Keratinocyte (primary cell): ENCODE results near the gene PRPF4. TPM values are rescaled to one million over a fixed set of nuclear protein-coding genes. Genes with fewer than 3 reads are reported as not detected.

Experiments used
- DNase-seq: peaks from one replicate; pipeline ENCODE4 v3.0.0-alpha.2; 2011; ENCODE audit warnings: low read depth, missing footprints, low spot score
- FAIRE-seq: peaks from 2 replicates; lab custom pipeline; 2011; peaks lifted over from hg19 to GRCh38; lab: Jason Lieb, UNC
- H2AFZ ChIP-seq: 2 replicates; pipeline ENCODE4 v1.6.0; 2012; ENCODE audit warnings: low read length, control low read depth, inconsistent platforms; ENCODE audit not compliant: control insufficient read depth
- H3K27ac ChIP-seq: 2 replicates; pipeline ENCODE4 v1.5.1; 2011; ENCODE audit warnings: low read length; ENCODE audit not compliant: control insufficient read depth, insufficient read depth
- H3K27me3 ChIP-seq: 3 replicates; pipeline ENCODE4 v1.6.0; 2011; ENCODE audit warnings: low read length; ENCODE audit not compliant: control insufficient read depth, insufficient read depth; ENCODE audit errors: extremely low read depth
- H3K36me3 ChIP-seq, 2 experiments: 2 replicates in 1 of 2; 3 replicates in 1 of 2; pipeline ENCODE4 v1.5.1; 2011; ENCODE audit warnings: low read length in 2 of 2, mild to moderate bottlenecking in 1 of 2; ENCODE audit not compliant: control insufficient read depth in 2 of 2, insufficient read depth in 2 of 2; ENCODE audit errors: extremely low read depth in 1 of 2
- H3K4me1 ChIP-seq: 3 replicates; pipeline ENCODE4 v1.5.1; 2011; ENCODE audit warnings: low read length; ENCODE audit not compliant: control insufficient read depth, insufficient read depth; ENCODE audit errors: extremely low read depth
- H3K4me2 ChIP-seq: 3 replicates; pipeline ENCODE4 v1.6.0; 2011; ENCODE audit warnings: low read depth, low read length; ENCODE audit not compliant: control insufficient read depth, insufficient read depth; ENCODE audit errors: extremely low read depth
- H3K4me3 ChIP-seq, 3 experiments: fragments of 200-600 bp in 1 of 3; sonication (generic) in 1 of 3; 2 replicates in 2 of 3; 3 replicates in 1 of 3; pipeline ENCODE4 v1.5.1; 2011 to 2016; ENCODE audit warnings: low read length in 3 of 3, mild to moderate bottlenecking in 3 of 3, control low read depth in 2 of 3, inconsistent platforms in 1 of 3, low read depth in 1 of 3, mixed read lengths in 1 of 3, mixed run types in 1 of 3, moderate library complexity in 1 of 3; ENCODE audit not compliant: control insufficient read depth in 2 of 3, insufficient read depth in 2 of 3; ENCODE audit errors: extremely low read depth in 1 of 3
- H3K79me2 ChIP-seq: 2 replicates; pipeline ENCODE4 v1.6.0; 2012; ENCODE audit warnings: low read length; ENCODE audit not compliant: control insufficient read depth, insufficient read depth
- H3K9ac ChIP-seq: 3 replicates; pipeline ENCODE4 v1.6.0; 2011; ENCODE audit warnings: low read length; ENCODE audit not compliant: control insufficient read depth, insufficient read depth; ENCODE audit errors: extremely low read depth
- H3K9me1 ChIP-seq: 3 replicates; pipeline ENCODE4 v1.6.0; 2011; ENCODE audit warnings: low read length; ENCODE audit not compliant: control insufficient read depth, insufficient read depth; ENCODE audit errors: extremely low read depth
- H3K9me3 ChIP-seq: 2 replicates; pipeline ENCODE4 v1.5.1; 2012; ENCODE audit warnings: low read depth, low read length; ENCODE audit not compliant: control insufficient read depth
- H4K20me1 ChIP-seq: 3 replicates; pipeline ENCODE4 v1.6.0; 2011; ENCODE audit warnings: low read length; ENCODE audit not compliant: control insufficient read depth, insufficient read depth; ENCODE audit errors: extremely low read depth
- EZH2 ChIP-seq: IDR thresholded peaks from one replicate; pipeline ENCODE4 v1.6.1; 2012; ENCODE audit warnings: inconsistent platforms, mild to moderate bottlenecking, low read length, moderate library complexity
- dilution Hi-C: fragments of 300-500 bp; cut with MboI; formaldehyde crosslinking; loops from one replicate; pipeline ENCODE4 v1.7.0; 2020; ENCODE audit warnings: low sequenced_read_pairs; ENCODE audit not compliant: extremely low pct_ligation_motif_present
- polyA plus RNA-seq, 5 experiments: library from polyadenylated mRNA; depleted of rRNA in 3 of 5; stranded (reverse) in 3 of 5; stranded (forward) in 1 of 5; unstranded in 1 of 5; fragments of >200 nt; gene quantifications; 1 replicate in 1 of 5; 2 replicates in 3 of 5; 3 replicates in 1 of 5; pipeline versions ENCODE4 v1.2.1 to v1.2.3, GENCODE V29; 2011 to 2012; ENCODE audit warnings: missing spikeins in 2 of 5, low read depth in 1 of 5, low replicate concordance in 1 of 5
- TF ChIP-seq, protein P1 (sequence below), 3 experiments: IDR thresholded peaks in 1 of 3; conservative IDR thresholded peaks in 1 of 3; optimal IDR thresholded peaks in 1 of 3; 2 replicates in 2 of 3; 3 replicates in 1 of 3; pipeline versions ENCODE3 to v1.5.1; 2011; ENCODE audit warnings: low read length in 3 of 3, mild to moderate bottlenecking in 3 of 3, moderate library complexity in 2 of 3, control low read depth in 1 of 3, inconsistent platforms in 1 of 3; ENCODE audit not compliant: insufficient read depth in 2 of 3; ENCODE audit errors: extremely low read depth in 1 of 3

PRPF4 gene
- polyA plus RNA-seq, 1 donor (not counting 4 experiments of a cell fraction or from before 2014, with no cell fraction given): 28.8 TPM

DNA sequence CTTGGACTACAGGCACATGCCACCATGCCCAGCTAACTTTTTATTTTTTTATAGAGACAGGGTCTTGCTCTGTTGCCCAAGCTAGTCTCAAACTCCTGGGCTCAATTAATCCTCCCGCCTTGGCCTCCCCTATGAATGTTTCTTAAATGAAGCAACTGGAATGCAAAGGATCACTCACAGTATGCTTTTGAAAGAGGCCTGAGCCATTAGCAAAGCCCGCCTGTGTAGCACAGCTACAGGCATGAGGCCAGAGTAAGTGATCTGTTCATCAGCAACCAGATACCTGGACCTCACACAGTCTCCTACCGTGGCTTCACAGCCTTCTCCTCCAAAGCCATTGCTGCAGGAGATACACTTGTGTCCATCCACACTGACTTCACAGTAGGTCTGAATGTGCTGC lies 44.6 kb downstream of the PRPF4 start:
- H3K27me3 ChIP-seq: no peaks in the 10 kb centered on the region
- no peak overlapping the region for H3K4me3 ChIP-seq
- H3K36me3 ChIP-seq: peaks cover 0 to 2% of the 10 kb centered on the region in 2 experiments
- H4K20me1 ChIP-seq: no peaks in the 10 kb centered on the region
- dilution Hi-C loops: no loop called here
- FAIRE-seq: no peak
- no peak overlapping the region for H2AFZ ChIP-seq
- no peaks in the 10 kb centered on the region for H3K79me2 ChIP-seq
- no peak overlapping the region for H3K27ac ChIP-seq
- H3K9me1 ChIP-seq: no peaks in the 10 kb centered on the region
- DNase-seq: no peak
- H3K4me1 ChIP-seq: no peaks in the 10 kb centered on the region
- no peak overlapping the region for H3K9ac ChIP-seq
- no peak for TF ChIP-seq EZH2
- TF ChIP-seq, protein P1, sequence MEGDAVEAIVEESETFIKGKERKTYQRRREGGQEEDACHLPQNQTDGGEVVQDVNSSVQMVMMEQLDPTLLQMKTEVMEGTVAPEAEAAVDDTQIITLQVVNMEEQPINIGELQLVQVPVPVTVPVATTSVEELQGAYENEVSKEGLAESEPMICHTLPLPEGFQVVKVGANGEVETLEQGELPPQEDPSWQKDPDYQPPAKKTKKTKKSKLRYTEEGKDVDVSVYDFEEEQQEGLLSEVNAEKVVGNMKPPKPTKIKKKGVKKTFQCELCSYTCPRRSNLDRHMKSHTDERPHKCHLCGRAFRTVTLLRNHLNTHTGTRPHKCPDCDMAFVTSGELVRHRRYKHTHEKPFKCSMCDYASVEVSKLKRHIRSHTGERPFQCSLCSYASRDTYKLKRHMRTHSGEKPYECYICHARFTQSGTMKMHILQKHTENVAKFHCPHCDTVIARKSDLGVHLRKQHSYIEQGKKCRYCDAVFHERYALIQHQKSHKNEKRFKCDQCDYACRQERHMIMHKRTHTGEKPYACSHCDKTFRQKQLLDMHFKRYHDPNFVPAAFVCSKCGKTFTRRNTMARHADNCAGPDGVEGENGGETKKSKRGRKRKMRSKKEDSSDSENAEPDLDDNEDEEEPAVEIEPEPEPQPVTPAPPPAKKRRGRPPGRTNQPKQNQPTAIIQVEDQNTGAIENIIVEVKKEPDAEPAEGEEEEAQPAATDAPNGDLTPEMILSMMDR (optimal IDR thresholded peaks at IDR 0.05 in 1 of 3, IDR thresholded peaks at IDR 0.05 in 1 of 3, conservative IDR thresholded peaks at IDR 0.05 in 1 of 3; ENCODE audit: extremely low read depth in 1 of 3, insufficient read depth in 2 of 3, low read length in 3 of 3): no peak
- H3K4me2 ChIP-seq: no peak overlapping the region
- no peaks in the 10 kb centered on the region for H3K9me3 ChIP-seq

DNA sequence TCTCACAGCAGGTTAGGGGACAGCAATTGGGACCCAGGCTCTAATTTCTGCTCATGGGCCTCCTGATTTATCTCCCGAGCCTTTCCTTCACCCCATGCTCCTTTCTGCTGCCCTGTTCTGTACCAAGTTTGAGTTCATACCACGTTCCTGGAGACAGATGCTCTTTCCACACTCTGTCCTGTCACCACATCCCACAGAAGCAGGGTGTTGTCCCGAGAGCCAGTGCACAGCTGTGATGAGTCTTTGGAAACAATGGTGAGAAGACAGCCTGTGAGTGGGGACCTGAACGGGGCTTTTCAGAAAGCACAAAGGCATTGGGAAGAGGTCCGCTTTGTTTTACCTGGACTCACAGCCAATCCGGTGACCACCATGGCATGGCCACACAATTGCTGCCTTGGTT lies 47.2 kb downstream of the PRPF4 start:
- no peaks in the 10 kb centered on the region for H3K9me1 ChIP-seq
- H3K27ac ChIP-seq: no peak overlapping the region
- H3K79me2 ChIP-seq: no peaks in the 10 kb centered on the region
- H3K9me3 ChIP-seq: no peaks in the 10 kb centered on the region
- H3K9ac ChIP-seq: no peak overlapping the region
- no peak for DNase-seq
- H3K4me2 ChIP-seq: no peak overlapping the region
- H3K27me3 ChIP-seq: no peaks in the 10 kb centered on the region
- no peak for FAIRE-seq
- H3K4me1 ChIP-seq: no peaks in the 10 kb centered on the region
- no peak for TF ChIP-seq EZH2
- TF ChIP-seq, protein P1 (optimal IDR thresholded peaks at IDR 0.05 in 1 of 3, IDR thresholded peaks at IDR 0.05 in 1 of 3, conservative IDR thresholded peaks at IDR 0.05 in 1 of 3; ENCODE audit: extremely low read depth in 1 of 3, insufficient read depth in 2 of 3, low read length in 3 of 3): no peak
- H3K36me3 ChIP-seq: peaks cover 0 to 2% of the 10 kb centered on the region in 2 experiments
- H2AFZ ChIP-seq: no peak overlapping the region
- H3K4me3 ChIP-seq: no peak overlapping the region
- dilution Hi-C loops: no loop called here
- no peaks in the 10 kb centered on the region for H4K20me1 ChIP-seq
